ENCODE measurements around the gene HAAO.

Gene HAAO

GRCh38 chr2:42813763-42814162, 21.4 kb upstream of the HAAO start:
- no peak for DNase-seq (ENCODE audit: low spot score)

DNA sequence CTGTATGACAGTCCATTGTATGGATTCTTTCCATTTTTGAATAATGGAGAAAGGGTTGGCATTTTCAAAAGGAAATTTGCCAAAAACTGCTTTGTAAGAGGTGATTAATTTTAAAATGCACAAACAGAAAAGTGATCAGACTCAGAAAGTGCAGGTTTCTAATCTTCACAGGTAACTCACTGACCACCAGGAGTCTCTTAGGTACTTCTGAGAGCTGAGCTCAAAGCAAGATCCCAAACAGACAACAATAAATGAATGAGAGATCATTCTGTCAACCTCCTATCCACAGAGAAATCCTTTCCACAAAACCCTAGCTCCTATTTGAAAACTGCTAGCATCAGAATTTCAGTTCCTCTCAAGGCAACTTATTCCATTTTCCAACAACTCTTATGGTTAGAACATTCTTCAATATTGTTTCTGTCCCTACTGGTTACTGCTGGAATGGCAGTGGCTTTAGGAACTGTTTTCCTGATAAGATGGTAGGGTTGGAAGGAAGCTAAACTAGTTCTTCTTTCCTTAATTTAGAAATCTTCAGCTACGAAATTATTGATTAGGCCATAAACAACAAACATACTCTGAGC, 20.6 kb upstream of the HAAO start:
- peak; percentile 69 for DNase-seq (ENCODE audit: low spot score)

DNA sequence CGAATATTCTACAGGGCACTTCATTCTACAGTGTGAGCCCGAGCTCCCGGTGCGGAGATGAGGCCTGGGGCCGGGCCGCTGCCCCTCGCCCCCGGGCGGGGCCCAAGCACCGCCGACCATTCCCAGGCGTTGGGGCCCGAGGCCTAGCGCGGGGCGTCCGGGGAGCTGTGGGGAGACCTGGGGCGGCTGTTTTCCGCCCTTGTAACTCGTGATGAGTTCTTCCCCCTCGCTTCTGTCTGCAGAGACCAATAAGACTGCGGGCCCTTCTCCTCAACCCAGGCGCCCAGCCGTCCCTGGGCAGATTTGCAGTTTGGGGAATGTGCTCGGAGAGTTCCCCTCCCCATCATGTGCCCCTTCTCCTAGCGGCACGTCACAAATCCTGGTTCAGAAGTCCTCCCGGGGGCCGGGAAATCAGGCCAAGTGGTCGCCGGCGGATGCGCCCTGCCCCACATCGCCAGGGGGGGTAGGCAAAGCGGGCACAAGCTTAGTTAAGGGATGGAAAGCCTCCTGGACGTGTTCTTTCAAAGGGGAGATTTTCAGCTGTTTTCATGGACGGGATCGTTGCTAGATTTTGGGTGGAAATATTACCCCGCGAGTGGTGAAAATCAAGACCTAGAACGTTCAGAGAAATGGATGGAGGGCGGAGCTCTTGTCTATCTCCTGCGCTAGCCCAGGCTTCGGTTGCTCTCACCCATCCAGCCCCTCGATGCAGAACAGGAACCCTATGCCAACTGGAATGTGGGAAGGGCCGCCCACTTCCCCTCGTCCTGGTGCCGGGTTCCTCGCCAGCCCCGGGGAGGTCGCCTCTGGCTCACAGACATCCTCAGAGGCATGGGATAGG, 18.8 kb upstream of the HAAO start:
- DNase-seq (ENCODE audit: low spot score), result peak; percentile 61

- peak; percentile 91 for DNase-seq (ENCODE audit: low spot score)
These were observed 18.0 kb upstream of the HAAO start for GRCh38 chr2:42810121-42810970.

GRCh38 chr2:42809819-42810120, 17.4 kb upstream of the HAAO start:
- peak; percentile 87 for DNase-seq (ENCODE audit: low spot score)

DNA sequence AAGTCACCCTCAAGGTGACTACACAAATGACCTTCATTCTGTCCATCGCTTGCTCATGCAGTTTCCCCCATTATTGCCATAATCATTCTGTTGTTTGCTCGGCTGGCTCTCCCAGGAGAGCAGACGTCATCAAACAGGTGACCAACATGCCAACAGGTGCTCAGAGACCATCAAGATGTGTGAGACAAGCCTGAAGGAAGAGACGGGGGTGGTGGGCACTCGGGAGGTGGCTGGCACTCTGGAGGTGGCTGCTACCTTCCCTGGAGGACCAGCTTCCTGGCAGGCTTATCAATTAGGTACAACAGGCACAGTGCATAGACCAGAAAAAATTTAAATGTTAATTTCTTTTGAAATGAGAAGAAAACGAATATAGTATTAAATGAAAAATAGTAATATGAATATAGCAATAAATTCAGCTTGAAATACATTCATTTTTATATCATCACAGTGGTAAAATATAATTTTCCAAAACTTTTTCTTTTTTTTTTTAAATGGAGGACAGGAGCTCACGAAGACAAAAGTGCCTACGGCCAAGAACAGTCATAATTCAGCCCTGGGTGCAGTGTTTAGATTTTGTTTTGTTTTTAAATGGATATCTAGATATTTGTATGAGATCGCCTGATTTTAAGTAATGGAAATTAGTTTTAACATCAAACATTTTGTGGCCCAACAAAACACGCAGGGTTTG, 16.9 kb upstream of the HAAO start:
- no peak for DNase-seq (ENCODE audit: low spot score)

- DNase-seq (ENCODE audit: low spot score), result no peak
These were observed 15.9 kb upstream of the HAAO start for GRCh38 chr2:42808301-42808700.

- no peak for DNase-seq (ENCODE audit: low spot score)
These were observed 14.4 kb upstream of the HAAO start for GRCh38 chr2:42806786-42807185.

DNA sequence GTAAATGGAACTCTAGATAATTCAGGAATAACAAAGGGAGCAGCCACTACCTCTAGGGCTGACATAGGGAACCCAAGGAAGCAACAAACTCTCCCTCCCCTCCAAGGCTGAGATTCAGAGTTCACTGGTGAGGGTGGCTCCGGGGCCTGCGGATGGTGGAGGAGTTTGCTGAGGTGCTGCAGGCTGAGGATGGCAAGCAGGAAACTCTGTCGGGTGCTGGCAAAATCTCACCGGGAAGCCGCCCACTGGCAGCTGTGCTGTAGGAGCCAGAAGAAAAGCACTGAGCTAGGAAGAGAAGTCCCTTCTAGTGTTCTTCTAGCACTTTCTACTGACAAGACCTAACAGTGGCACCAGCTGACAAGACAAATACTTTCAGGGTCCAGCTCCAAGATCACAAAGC, 12.5 kb upstream of the HAAO start:
- no peak for DNase-seq (ENCODE audit: low spot score)

DNA sequence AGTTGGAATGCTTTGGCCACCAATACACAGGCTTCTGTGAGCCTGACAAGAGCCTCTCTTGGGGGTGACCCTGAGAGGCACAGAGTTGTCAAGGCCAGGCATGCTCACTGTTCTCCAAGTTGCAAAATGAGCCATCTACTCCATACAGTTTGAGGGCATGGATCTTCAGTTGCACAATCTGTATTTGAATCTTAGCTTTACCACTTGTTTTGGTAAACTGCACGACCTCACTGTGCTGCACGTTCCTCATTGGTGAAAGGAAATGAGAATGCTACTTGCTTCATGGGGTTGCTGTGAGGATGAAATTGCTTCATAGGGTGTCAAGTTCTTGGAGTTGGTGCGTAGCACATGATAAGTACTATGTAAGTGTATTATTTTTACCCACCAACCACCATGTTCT, 12.0 kb upstream of the HAAO start:
- DNase-seq (ENCODE audit: low spot score), result no peak

- DNase-seq (ENCODE audit: low spot score), result no peak
These were observed 9.8 kb upstream of the HAAO start for GRCh38 chr2:42802150-42802549.

GRCh38 chr2:42801381-42801780, 9.0 kb upstream of the HAAO start:
- DNase-seq (ENCODE audit: low spot score), result no peak

DNA sequence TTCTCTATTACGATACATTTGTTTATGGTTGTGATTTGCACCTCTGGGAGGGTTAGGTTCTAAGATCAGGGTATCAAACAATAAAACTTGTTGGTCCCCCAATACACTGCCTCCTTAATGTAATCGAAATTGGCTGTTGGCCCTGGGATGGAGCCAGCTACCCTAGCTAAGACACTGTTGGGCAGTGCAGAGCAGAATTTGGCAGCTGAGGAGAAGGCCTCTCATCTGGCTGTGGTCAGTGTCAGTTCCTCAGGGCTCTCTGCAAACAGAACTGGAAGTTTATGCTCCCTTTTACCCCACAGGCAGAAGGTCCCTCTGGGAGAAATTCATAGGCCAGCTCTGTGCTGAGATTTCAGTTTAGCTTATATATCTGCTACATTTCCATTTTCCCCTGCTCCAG, 8.6 kb upstream of the HAAO start:
- DNase-seq (ENCODE audit: low spot score), result no peak

- no peak for DNase-seq (ENCODE audit: low spot score)
These were observed 8.1 kb upstream of the HAAO start for GRCh38 chr2:42800461-42800962.

GRCh38 chr2:42799881-42800280, 7.5 kb upstream of the HAAO start:
- no peak for DNase-seq (ENCODE audit: low spot score)

- DNase-seq (ENCODE audit: low spot score), result no peak
These were observed 4.9 kb upstream of the HAAO start for GRCh38 chr2:42797281-42797680.

- no peak for DNase-seq (ENCODE audit: low spot score)
These were observed 4.3 kb upstream of the HAAO start for GRCh38 chr2:42796427-42797248.

GRCh38 chr2:42795841-42796301, 3.5 kb upstream of the HAAO start:
- DNase-seq (ENCODE audit: low spot score), result no peak

DNA sequence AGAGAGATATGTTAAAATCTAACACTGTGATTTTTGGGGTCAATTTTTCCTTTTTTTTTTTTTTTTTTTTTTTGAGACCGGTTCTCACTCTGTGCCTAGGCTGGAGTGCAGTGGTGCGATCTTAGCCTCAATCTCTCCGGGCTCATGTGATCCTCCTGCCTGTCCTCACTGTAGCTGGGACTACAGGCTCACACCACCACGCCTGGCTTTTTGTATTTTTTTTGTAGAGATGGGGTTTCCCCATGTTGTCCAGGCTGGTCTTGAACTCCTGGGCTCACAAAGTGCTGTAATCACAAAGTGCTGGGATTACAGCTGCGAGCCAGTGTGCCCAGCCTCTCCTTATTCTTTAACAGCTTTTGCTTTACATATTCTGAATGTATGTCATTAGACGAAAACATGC, 2.9 kb upstream of the HAAO start:
- DNase-seq (ENCODE audit: low spot score), result no peak

DNA sequence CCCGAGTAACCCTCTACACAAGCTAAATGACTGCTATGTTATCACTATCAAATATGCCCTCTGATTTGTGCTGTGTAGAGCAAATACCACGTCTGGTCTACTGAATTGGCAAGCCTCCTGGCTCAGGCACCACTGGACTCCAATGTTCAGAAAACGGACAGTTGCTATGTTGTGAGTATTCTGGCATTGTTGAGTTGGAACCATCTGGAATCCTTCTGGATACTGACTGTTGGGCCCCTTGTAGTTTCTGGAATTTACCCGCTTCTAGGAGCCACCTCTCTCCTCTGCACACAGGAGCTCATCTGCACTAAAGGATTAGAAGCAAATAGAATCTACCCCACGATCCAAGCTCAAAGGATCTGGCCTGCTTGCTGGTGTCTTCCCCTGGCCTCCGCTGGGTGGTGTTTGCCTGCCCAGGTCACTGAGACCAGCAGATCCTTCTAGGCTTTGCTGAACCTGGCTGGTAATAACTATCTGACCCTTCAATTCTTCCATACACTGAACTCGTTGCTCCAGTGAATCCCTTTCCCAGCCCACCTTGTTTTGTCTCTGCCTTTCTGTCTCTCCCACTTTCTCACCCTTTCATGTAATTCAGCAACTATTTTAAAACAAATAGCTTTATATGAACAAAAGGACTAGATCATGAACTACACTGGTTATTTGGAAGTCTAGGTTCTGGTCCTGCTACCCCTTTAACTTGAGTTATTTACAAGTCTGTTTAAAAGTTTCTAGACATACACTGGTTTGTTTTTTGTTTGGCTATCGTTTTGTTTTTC, 2.1 kb upstream of the HAAO start:
- DNase-seq (ENCODE audit: low spot score), result no peak
